Smooth muscle cell (in vitro differentiated cells): ENCODE data around the gene PIP4K2A. TPM values are rescaled to one million over a fixed set of nuclear protein-coding genes. Genes with fewer than 3 reads are reported as not detected.

Experiments
- DNase-seq: peaks from one replicate; lab custom pipeline; 2025; ENCODE audit not compliant: unreplicated experiment; lab: John Stamatoyannopoulos, UW
- H2AFZ ChIP-seq: fragments of 200-600 bp; sonication (generic); 2 replicates; pipeline ENCODE4 v1.6.0; 2016; ENCODE audit warnings: antibody characterized with exemption, low read depth, mild to moderate bottlenecking
- H3F3A ChIP-seq: fragments of 200-600 bp; sonication (generic); 2 replicates; pipeline ENCODE4 v1.6.0; 2017; ENCODE audit warnings: antibody characterized with exemption, low read depth
- H3K27ac ChIP-seq: fragments of 200-600 bp; sonication (generic); 2 replicates; pipeline ENCODE4 v1.5.1; 2016; ENCODE audit warnings: low read depth, mild to moderate bottlenecking
- H3K27me3 ChIP-seq: fragments of 200-600 bp; sonication (generic); 2 replicates; pipeline ENCODE4 v1.6.1; 2016; ENCODE audit warnings: low read depth, mild to moderate bottlenecking
- H3K36me3 ChIP-seq: fragments of 200-600 bp; sonication (generic); 2 replicates; pipeline ENCODE4 v1.5.1; 2016; ENCODE audit warnings: low read depth
- H3K4me1 ChIP-seq: fragments of 200-600 bp; sonication (generic); 2 replicates; pipeline ENCODE4 v1.5.1; 2016; ENCODE audit warnings: low read depth
- H3K4me2 ChIP-seq: fragments of 200-600 bp; sonication (generic); 2 replicates; pipeline ENCODE4 v1.6.0; 2016; ENCODE audit warnings: mild to moderate bottlenecking
- H3K4me3 ChIP-seq: fragments of 200-600 bp; sonication (generic); 2 replicates; pipeline ENCODE4 v1.5.1; 2016; ENCODE audit warnings: mild to moderate bottlenecking
- H3K79me2 ChIP-seq: fragments of 200-600 bp; sonication (generic); 2 replicates; pipeline ENCODE4 v1.6.0; 2016; ENCODE audit warnings: low read depth, mild to moderate bottlenecking
- H3K9ac ChIP-seq: fragments of 200-600 bp; sonication (generic); 2 replicates; pipeline ENCODE4 v1.6.0; 2016; ENCODE audit warnings: low read depth
- H3K9me3 ChIP-seq: fragments of 200-600 bp; sonication (generic); replicated peaks from 2 replicates; pipeline ENCODE4 v1.5.1; 2016; ENCODE audit warnings: low read depth
- H4K20me1 ChIP-seq: fragments of 200-600 bp; sonication (generic); 2 replicates; pipeline ENCODE4 v1.6.0; 2016; ENCODE audit warnings: low read depth
- WGBS: methylation state at CpG from one replicate; pipeline ENCODE4 v1.1.7; 2016; ENCODE audit warnings: low lambda C conversion rate; 5-methylcytosine and 5-hydroxymethylcytosine counted together
- polyA plus RNA-seq: library from polyadenylated mRNA; unstranded; fragments of >200 nt; fragmentation: Nextera tagmentation; extraction: Ambion mirVana; gene quantifications from 2 replicates; pipeline ENCODE4 v1.2.1, GENCODE V29; 2016
- total RNA-seq: library from RNA; depleted of rRNA; stranded (reverse); fragments of >200 nt; gene quantifications from 2 replicates; pipeline ENCODE4 v1.2.3, GENCODE V29; 2014
- TF ChIP-seq, protein P1 (sequence below): fragments of 200-600 bp; sonication (generic); IDR thresholded peaks from 2 replicates; pipeline ENCODE4 v1.5.1; 2017; ENCODE audit warnings: borderline replicate concordance, mild to moderate bottlenecking, antibody characterized with exemption; ENCODE audit not compliant: insufficient read depth, poor library complexity, severe bottlenecking

Gene PIP4K2A
- total and polyA plus RNA-seq, 2 experiments from 2014 or later: 7.5 to 8.9 TPM

DNA sequence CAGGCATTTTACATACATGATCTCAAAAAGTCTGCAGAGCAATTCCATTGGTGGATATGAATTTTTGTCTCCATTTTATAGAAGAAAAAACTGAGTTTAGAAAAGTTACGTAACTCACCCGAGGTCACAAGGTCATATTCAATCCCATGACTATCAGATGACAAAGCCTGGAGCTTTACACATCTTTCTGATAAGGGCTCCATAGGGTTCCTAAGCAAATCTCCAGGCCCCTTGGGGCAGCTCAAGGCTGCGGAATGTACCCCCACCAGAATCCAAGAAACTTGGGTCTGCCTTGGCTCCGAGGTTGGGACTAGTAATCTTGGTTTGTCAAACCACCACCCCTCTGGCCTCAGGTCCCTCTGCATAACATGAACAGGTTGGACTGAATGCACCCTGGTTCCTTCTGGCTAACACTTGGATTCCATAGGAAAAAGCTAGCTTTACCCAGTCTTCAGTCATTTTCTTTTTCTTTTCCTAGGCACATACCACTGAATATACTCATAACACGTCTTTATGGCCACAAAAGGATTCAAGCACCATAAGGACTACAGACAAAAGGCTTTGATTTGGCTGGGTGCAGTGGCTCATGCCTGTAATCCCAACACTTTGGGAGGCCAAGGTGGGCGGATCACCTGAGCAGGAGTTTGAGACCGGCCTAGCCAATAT, 55.5 kb downstream of the PIP4K2A start:
- H3F3A ChIP-seq: no peaks in the 10 kb centered on the region
- H2AFZ ChIP-seq: no peak overlapping the region
- H3K27ac ChIP-seq: no peak overlapping the region
- H3K79me2 ChIP-seq: no peaks in the 10 kb centered on the region
- H3K27me3 ChIP-seq: no peaks in the 10 kb centered on the region
- TF ChIP-seq, protein P1, sequence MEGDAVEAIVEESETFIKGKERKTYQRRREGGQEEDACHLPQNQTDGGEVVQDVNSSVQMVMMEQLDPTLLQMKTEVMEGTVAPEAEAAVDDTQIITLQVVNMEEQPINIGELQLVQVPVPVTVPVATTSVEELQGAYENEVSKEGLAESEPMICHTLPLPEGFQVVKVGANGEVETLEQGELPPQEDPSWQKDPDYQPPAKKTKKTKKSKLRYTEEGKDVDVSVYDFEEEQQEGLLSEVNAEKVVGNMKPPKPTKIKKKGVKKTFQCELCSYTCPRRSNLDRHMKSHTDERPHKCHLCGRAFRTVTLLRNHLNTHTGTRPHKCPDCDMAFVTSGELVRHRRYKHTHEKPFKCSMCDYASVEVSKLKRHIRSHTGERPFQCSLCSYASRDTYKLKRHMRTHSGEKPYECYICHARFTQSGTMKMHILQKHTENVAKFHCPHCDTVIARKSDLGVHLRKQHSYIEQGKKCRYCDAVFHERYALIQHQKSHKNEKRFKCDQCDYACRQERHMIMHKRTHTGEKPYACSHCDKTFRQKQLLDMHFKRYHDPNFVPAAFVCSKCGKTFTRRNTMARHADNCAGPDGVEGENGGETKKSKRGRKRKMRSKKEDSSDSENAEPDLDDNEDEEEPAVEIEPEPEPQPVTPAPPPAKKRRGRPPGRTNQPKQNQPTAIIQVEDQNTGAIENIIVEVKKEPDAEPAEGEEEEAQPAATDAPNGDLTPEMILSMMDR: no peak
- H3K9me3 ChIP-seq: no peaks in the 10 kb centered on the region
- no peak overlapping the region for H3K4me2 ChIP-seq
- peaks cover 8% of the 10 kb centered on the region for H3K4me1 ChIP-seq
- no peak overlapping the region for H3K4me3 ChIP-seq
- no peaks in the 10 kb centered on the region for H3K36me3 ChIP-seq
- H3K9ac ChIP-seq: no peak overlapping the region
- DNase-seq: no peak
- no peaks in the 10 kb centered on the region for H4K20me1 ChIP-seq
- 77% methylated on average over 7 of the region's 7 CpGs for WGBS

DNA sequence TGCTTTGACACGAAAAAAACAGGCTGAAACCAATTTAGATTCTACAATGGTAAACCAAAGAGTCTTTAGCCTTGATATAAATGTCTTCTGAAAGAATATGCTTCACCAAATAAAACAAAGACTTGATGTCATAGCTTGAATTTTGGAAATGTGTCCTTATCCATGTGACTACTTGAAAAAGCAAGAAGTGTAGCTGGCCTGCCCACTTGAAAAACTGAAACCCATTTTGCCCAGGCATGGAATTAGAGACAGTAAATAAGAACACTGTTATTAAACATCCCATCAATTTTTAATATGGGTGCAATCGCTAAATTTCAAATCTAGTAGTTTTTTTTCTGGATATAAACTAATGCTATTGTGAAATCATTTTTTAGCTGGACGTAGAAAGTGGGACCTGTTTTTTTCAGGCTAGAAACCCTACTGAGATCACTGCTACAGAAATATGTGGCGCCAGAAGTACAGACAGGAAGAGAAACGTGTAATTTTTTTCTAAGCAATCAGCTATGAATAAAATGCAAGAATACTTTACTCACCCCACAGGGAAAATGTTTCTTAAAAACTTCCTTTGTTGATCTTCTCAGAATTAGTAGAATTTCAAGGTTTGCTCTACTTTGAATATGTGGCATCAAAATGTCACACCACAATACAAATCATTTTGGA, 56.7 kb downstream of the PIP4K2A start:
- Histone ChIP-seq H2AFZ (no peak overlapping the region), H3K36me3 (no peaks in the 10 kb centered on the region), H3K4me2 (no peak overlapping the region), H3K27ac (no peak overlapping the region), H3K4me1 (peaks cover 8% of the 10 kb centered on the region), H3K9ac (no peak overlapping the region), H3K4me3 (no peak overlapping the region), H4K20me1 (no peaks in the 10 kb centered on the region), H3K9me3 (no peaks in the 10 kb centered on the region), H3K79me2 (no peaks in the 10 kb centered on the region), H3F3A (no peaks in the 10 kb centered on the region), H3K27me3 (no peaks in the 10 kb centered on the region)
- WGBS: 82% methylated on average over 5 of the region's 5 CpGs
- TF ChIP-seq, protein P1: no peak
- no peak for DNase-seq

DNA sequence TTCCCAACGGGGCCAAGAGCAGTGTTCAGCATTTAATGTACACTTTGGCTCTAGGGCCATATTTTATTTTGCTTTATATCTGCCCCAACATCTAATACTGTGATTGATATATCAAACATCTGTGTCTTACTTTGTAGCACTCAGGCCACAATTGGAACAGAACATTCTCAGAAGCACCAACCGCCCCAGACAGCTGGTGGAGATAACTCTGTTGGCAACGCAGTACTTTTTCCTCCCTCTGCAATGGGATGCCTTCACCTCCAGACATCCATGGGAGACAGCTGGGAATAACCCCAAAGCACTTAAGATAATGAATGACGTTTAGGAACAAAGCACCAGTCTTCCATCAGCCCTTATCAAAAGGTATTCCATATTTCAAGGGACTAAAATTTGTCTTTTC, 57.4 kb downstream of the PIP4K2A start:
- Histone ChIP-seq H3F3A (no peaks in the 10 kb centered on the region), H3K4me2 (no peak overlapping the region), H4K20me1 (no peaks in the 10 kb centered on the region), H2AFZ (no peak overlapping the region), H3K27me3 (no peaks in the 10 kb centered on the region), H3K4me1 (peaks cover 8% of the 10 kb centered on the region), H3K36me3 (no peaks in the 10 kb centered on the region), H3K79me2 (no peaks in the 10 kb centered on the region), H3K27ac (no peak overlapping the region), H3K4me3 (no peak overlapping the region), H3K9ac (no peak overlapping the region), H3K9me3 (no peaks in the 10 kb centered on the region)
- no peak for DNase-seq
- TF ChIP-seq, protein P1: no peak
- WGBS: 40% methylated on average over 4 of the region's 4 CpGs
